ENCODE results near the gene ACTL8. TPM values are rescaled to one million over a fixed set of nuclear protein-coding genes. Genes with fewer than 3 reads are reported as not detected.

The ACTL8 gene
- total and polyA plus RNA-seq, 2 of the 4 experiments (the other 2 are of a cell fraction), result under 0.01 to 0.07 TPM

- TF ChIP-seq MAZ (IDR thresholded peaks at IDR 0.05; ENCODE audit: borderline replicate concordance, low read depth, low read length), result no peak
- TF ChIP-seq MAFK (IDR thresholded peaks at IDR 0.05; ENCODE audit: low read depth, low read length), result no peak
- TF ChIP-seq MXI1 (IDR thresholded peaks at IDR 0.05; ENCODE audit: borderline replicate concordance, low read depth, low read length), result no peak
- TF ChIP-seq RCOR1 (IDR thresholded peaks at IDR 0.05; ENCODE audit: insufficient replicate concordance, low read length), result no peak
- TF ChIP-seq NFE2L2 (IDR thresholded peaks at IDR 0.05; ENCODE audit: low read depth, low read length), result no peak
- TF ChIP-seq CHD1 (IDR thresholded peaks at IDR 0.05; ENCODE audit: low read depth, low read length), result no peak
- TF ChIP-seq BHLHE40 (IDR thresholded peaks at IDR 0.05; ENCODE audit: low read depth, low read length), result no peak
- no peak for TF ChIP-seq USF2 (IDR thresholded peaks at IDR 0.05; ENCODE audit: low read depth, low read length)
- TF ChIP-seq ELK1 (IDR thresholded peaks at IDR 0.05; ENCODE audit: borderline replicate concordance, low read depth, low read length), result no peak
- TF ChIP-seq CTCF (conservative IDR thresholded peaks at IDR 0.05; ENCODE audit: low read depth, low read length), result no peak
- TF ChIP-seq RAD21 (IDR thresholded peaks at IDR 0.05; ENCODE audit: low read length), result no peak
- TF ChIP-seq CEBPB (IDR thresholded peaks at IDR 0.05; ENCODE audit: low read depth, low read length), result no peak
- no peak for TF ChIP-seq POLR2A (IDR thresholded peaks at IDR 0.05; ENCODE audit: low read depth, low read length)
- no peak for TF ChIP-seq RFX5 (IDR thresholded peaks at IDR 0.05; ENCODE audit: low read depth, low read length)
- TF ChIP-seq FOS (IDR thresholded peaks at IDR 0.05; ENCODE audit: low read depth, low read length), result no peak
- no peak for TF ChIP-seq SMC3 (IDR thresholded peaks at IDR 0.05; ENCODE audit: low read depth, low read length)
- H3K27me3 ChIP-seq (ENCODE audit: control insufficient read depth, insufficient read depth, low read length), result no peaks in the 10 kb centered on the region; the same call in 1 of the 2 replicates
- H3K23ac ChIP-seq (ENCODE audit: low read depth, low read length), result no peak overlapping the region
- no peak overlapping the region for H3K9ac ChIP-seq (ENCODE audit: low read depth, low read length)
- no peak overlapping the region for H2AK5ac ChIP-seq (ENCODE audit: low read depth, low read length)
- intact Hi-C loops (cut with micrococcal nuclease), result no loop called here
- no peaks in the 10 kb centered on the region for H4K20me1 ChIP-seq (ENCODE audit: insufficient read depth, low read length)
- ChIA-PET CTCF (no interaction called here), POLR2A (ENCODE audit: unreplicated experiment) (no interaction called here)
- H2BK120ac ChIP-seq (ENCODE audit: low read depth, low read length), result no peak overlapping the region
- no peak overlapping the region for H2BK5ac ChIP-seq (ENCODE audit: low read depth, low read length, poor library complexity, severe bottlenecking)
- H3K4me3 ChIP-seq (ENCODE audit: insufficient read depth, low read depth, low read length), result no peak overlapping the region
- no peak for DNase-seq
- no peak overlapping the region for H4K5ac ChIP-seq (ENCODE audit: low read depth, low read length)
- no TSS peak for BruUV-seq (replicated peaks)
- H3K9me1 ChIP-seq (ENCODE audit: insufficient read depth, low read length), result no peaks in the 10 kb centered on the region
- no peak overlapping the region for H4K91ac ChIP-seq (ENCODE audit: insufficient read depth, low read depth, low read length)
- H4K8ac ChIP-seq (ENCODE audit: low read depth in 2 of 2, low read length in 2 of 2), result no peak overlapping the region
- no peak overlapping the region for H2BK20ac ChIP-seq (ENCODE audit: low read depth, low read length)
- ATAC-seq (ENCODE audit: low read depth), result no peak
- no peaks in the 10 kb centered on the region for H3K9me3 ChIP-seq (ENCODE audit: control insufficient read depth, insufficient read depth, low read length)
- H3K79me1 ChIP-seq (ENCODE audit: low read depth in 1 of 2, low read length in 2 of 2), result no peaks in the 10 kb centered on the region
- 60% methylated on average over 1 of the region's 10 CpGs; no CpG with 5 or more reads in 1 of the 2 experiments for WGBS, 2 experiments (ENCODE audit: extremely low coverage in 2 of 2, insufficient read length in 1 of 2)
- no peak overlapping the region for H3K4ac ChIP-seq (ENCODE audit: low read depth, low read length)
- dilution Hi-C loops (cut with HindIII; ENCODE audit: low sequenced_read_pairs, unreplicated experiment), result no loop called here
- no peaks in the 10 kb centered on the region for H3K4me1 ChIP-seq (ENCODE audit: control insufficient read depth, insufficient read depth, low read length)
- H3K56ac ChIP-seq (ENCODE audit: extremely low read depth, insufficient read depth, low read length), result no peak overlapping the region
- no peaks in the 10 kb centered on the region for H3K36me3 ChIP-seq (ENCODE audit: control insufficient read depth, insufficient read depth, low read length)
- no peak overlapping the region for H2AK9ac ChIP-seq (replicated peaks; ENCODE audit: low read depth, low read length, poor library complexity)
- no peak overlapping the region for H2BK15ac ChIP-seq (ENCODE audit: low read depth, low read length)
- in situ Hi-C loops (cut with MboI; ENCODE audit: low sequenced_read_pairs), result no loop called here
- H3K4me2 ChIP-seq (ENCODE audit: low read depth, low read length), result no peak overlapping the region
- no peak overlapping the region for H3K27ac ChIP-seq (ENCODE audit: insufficient read depth, low read length)
- no peak overlapping the region for H3K14ac ChIP-seq (replicated peaks; ENCODE audit: low read depth, low read length)
- H3K18ac ChIP-seq (ENCODE audit: low read depth, low read length), result no peak overlapping the region
- no peak overlapping the region for H2AFZ ChIP-seq (replicated peaks; ENCODE audit: low read length, poor library complexity)
These were observed 50.9 kb downstream of the ACTL8 start for GRCh38 chr1:17805869-17806684.

Measured in IMR-90 (cell line).